K562 (cell line): ENCODE measurements around the gene FDX1. TPM values are rescaled to one million over a fixed set of nuclear protein-coding genes. Genes with fewer than 3 reads are reported as not detected.
A peak's percentile ranks its signal among the peaks of the same experiment; 100 is the strongest.

Experiments used
- ATAC-seq: fragments of 200-7000 bp; cut with Tn5 transposase; 3 replicates; pipeline ENCODE4 v1.9.1; 2020; ENCODE audit warnings: moderate library complexity
- BruUV-seq: library from RNA; stranded (reverse); fragments of 400-500 nt; replicated peaks from 2 replicates; lab custom pipeline; 2021; lab: Mats Ljungman, UMichigan
- CTCF ChIA-PET: fragments of 300-600 bp; formaldehyde crosslinking; extraction: SDS; loops from one replicate; lab custom pipeline; 2021; ENCODE audit warnings: low intra/inter-chr PET ratio; lab: Yijun Ruan, JAX
- POLR2A ChIA-PET: fragments of 300-600, 350-650 bp; sonication (Branson Sonifier 250); formaldehyde crosslinking; extraction: SDS; loops from one replicate; lab custom pipeline; 2021; ENCODE audit warnings: antibody characterized with exemption, inconsistent platforms; lab: Yijun Ruan, JAX
- DNase-seq, 4 experiments: peaks; one replicate each; pipeline versions ENCODE4 v3.0.0 to v3.0.0-alpha.2; 2011 to 2018; ENCODE audit warnings: low spot score in 3 of 4, mixed read lengths in 3 of 4; ENCODE audit errors: extremely low read depth in 1 of 4
- FAIRE-seq: peaks from 2 replicates; lab custom pipeline; 2011; peaks lifted over from hg19 to GRCh38; lab: Jason Lieb, UNC
- H2AFZ ChIP-seq: 2 replicates; pipeline ENCODE4 v1.6.0; 2011; ENCODE audit warnings: low read depth, low read length, control low read depth, inconsistent platforms
- H3K27ac ChIP-seq: fragments of 200-600 bp; 3 replicates; pipeline ENCODE4 v1.8.0; 2011; ENCODE audit warnings: low read depth, mild to moderate bottlenecking, control low read depth, inconsistent platforms, low read length, moderate library complexity, mixed read lengths; ENCODE audit errors: extremely low read depth
- H3K27me3 ChIP-seq, 2 experiments: fragments of 300-600 bp in 1 of 2; 2 replicates in 1 of 2; 3 replicates in 1 of 2; pipeline versions ENCODE4 v1.6.0 to v1.8.0; 2011; ENCODE audit warnings: inconsistent platforms in 2 of 2, low read length in 2 of 2, mild to moderate bottlenecking in 1 of 2, mixed read lengths in 1 of 2, moderate library complexity in 1 of 2; ENCODE audit not compliant: control insufficient read depth in 2 of 2, insufficient read depth in 2 of 2
- H3K36me3 ChIP-seq: fragments of 300-600 bp; 3 replicates; pipeline ENCODE4 v1.8.0; 2011; ENCODE audit warnings: mild to moderate bottlenecking, low read length, inconsistent platforms; ENCODE audit not compliant: control insufficient read depth, insufficient read depth
- H3K4me1 ChIP-seq, 2 experiments: fragments of 200-600 bp in 1 of 2; replicated peaks in 1 of 2; 2 replicates in 1 of 2; 3 replicates in 1 of 2; pipeline versions ENCODE4 v1.5.1 to v1.8.0; 2011; ENCODE audit warnings: inconsistent platforms in 2 of 2, low read length in 2 of 2, mild to moderate bottlenecking in 1 of 2, mixed read lengths in 1 of 2, moderate library complexity in 1 of 2; ENCODE audit not compliant: control insufficient read depth in 2 of 2, insufficient read depth in 2 of 2
- H3K4me2 ChIP-seq: 2 replicates; pipeline ENCODE4 v1.6.1; 2011; ENCODE audit warnings: low read length, control low read depth, inconsistent platforms, mixed read lengths; ENCODE audit not compliant: insufficient read depth
- H3K4me3 ChIP-seq: fragments of 200-600 bp; sonication (generic), shearing (Covaris generic); 2 replicates; pipeline ENCODE4 v1.5.1; 2016; ENCODE audit warnings: control low read depth, inconsistent platforms
- H3K79me2 ChIP-seq: fragments of 200-600 bp; 3 replicates; pipeline ENCODE4 v1.8.0; 2011; ENCODE audit warnings: low read length, inconsistent platforms; ENCODE audit not compliant: control insufficient read depth, insufficient read depth
- H3K9ac ChIP-seq, 2 experiments: 2 replicates each; pipeline versions ENCODE4 v1.6.0 to v1.6.1; 2011; ENCODE audit warnings: low read depth in 2 of 2, low read length in 2 of 2, control low read depth in 1 of 2, inconsistent platforms in 1 of 2, mild to moderate bottlenecking in 1 of 2, mixed read lengths in 1 of 2; ENCODE audit not compliant: insufficient read depth in 1 of 2
- H3K9me1 ChIP-seq: one replicate; pipeline ENCODE4 v1.6.0; 2011; ENCODE audit warnings: inconsistent platforms, mild to moderate bottlenecking, low read length, moderate library complexity; ENCODE audit not compliant: control insufficient read depth, insufficient read depth
- H3K9me3 ChIP-seq: replicated peaks from 2 replicates; pipeline ENCODE4 v1.5.1; 2011; ENCODE audit warnings: low read depth, low read length, inconsistent platforms; ENCODE audit not compliant: control insufficient read depth, insufficient read depth
- H4K20me1 ChIP-seq: replicated peaks from 2 replicates; pipeline ENCODE4 v1.6.1; 2011; ENCODE audit warnings: low read length, inconsistent platforms, mixed read lengths; ENCODE audit not compliant: control insufficient read depth, insufficient read depth
- ARID4B ChIP-seq: sonication (generic); formaldehyde crosslinking; IDR thresholded peaks from 2 replicates; pipeline ENCODE4 v1.8.0; 2022; ENCODE audit warnings: mild to moderate bottlenecking, missing genetic modification reagents
- CBX5 ChIP-seq: IDR thresholded peaks from 2 replicates; pipeline ENCODE4 v1.6.1; 2014; ENCODE audit warnings: low read depth, borderline replicate concordance
- ESRRA ChIP-seq: fragments of 450-650 bp; IDR thresholded peaks from 2 replicates; pipeline ENCODE4 v1.6.1; 2014; ENCODE audit warnings: low read depth, mild to moderate bottlenecking, moderate library complexity, borderline replicate concordance
- ETS1 ChIP-seq: conservative IDR thresholded peaks from 2 replicates; pipeline ENCODE4 v1.6.1; 2011; ENCODE audit warnings: low read depth, mild to moderate bottlenecking, low read length; ENCODE audit not compliant: control insufficient read depth
- ETS2 ChIP-seq: IDR thresholded peaks from 2 replicates; pipeline ENCODE4 v1.6.1; 2016; ENCODE audit warnings: borderline replicate concordance, missing genetic modification characterization, mild to moderate bottlenecking, moderate library complexity, missing compliant biosample characterization; ENCODE audit not compliant: poor library complexity, severe bottlenecking
- GTF2B ChIP-seq: IDR thresholded peaks from 2 replicates; pipeline ENCODE4 v1.6.1; 2011; ENCODE audit not compliant: insufficient read length; ENCODE audit errors: extremely low read depth
- MEF2A ChIP-seq: IDR thresholded peaks from 2 replicates; pipeline ENCODE4 v1.6.1; 2011; ENCODE audit warnings: low read depth, mild to moderate bottlenecking, low read length, moderate library complexity; ENCODE audit not compliant: control insufficient read depth
- POLR3G ChIP-seq: IDR thresholded peaks from 2 replicates; pipeline ENCODE4 v1.6.1; 2011; ENCODE audit not compliant: insufficient read length, insufficient replicate concordance; ENCODE audit errors: extremely low read depth
- ZBTB1 ChIP-seq: sonication (generic); formaldehyde crosslinking; IDR thresholded peaks from 2 replicates; pipeline ENCODE4 v1.8.1; 2023; ENCODE audit warnings: missing genetic modification reagents, low read depth, mild to moderate bottlenecking, borderline replicate concordance
- WGBS: fragments of 100-300 bp; shearing (Covaris generic); methylation state at CpG from one replicate; pipeline ENCODE4 v1.1.6; 2016; ENCODE audit warnings: low coverage, mixed read lengths; ENCODE audit not compliant: insufficient coverage; ENCODE audit errors: missing lambda C conversion rate; 5-methylcytosine and 5-hydroxymethylcytosine counted together
- in situ Hi-C: fragments of 300-500 bp; cut with MboI; formaldehyde crosslinking; loops from 4 replicates; pipeline ENCODE4 v1.15.0; 2018; ENCODE audit warnings: inconsistent platforms, mixed read lengths
- intact Hi-C: fragments of 100-400 bp; cut with micrococcal nuclease; formaldehyde crosslinking; loops from 2 replicates; pipeline ENCODE4 v1.14.2; 2022
- polyA plus RNA-seq, 8 experiments: library from polyadenylated mRNA; depleted of rRNA in 4 of 8; stranded (reverse) in 5 of 8; unstranded in 3 of 8; fragments of >200 nt; fragmentation: Nextera tagmentation in 2 of 8; fragmentation: Illumina TruSeq in 1 of 8; extraction: Ambion mirVana in 2 of 8; extraction: Trizol in 1 of 8; gene quantifications; 2 replicates each; pipeline versions ENCODE4 v1.2.1 to v1.2.3, GENCODE V29; 2011 to 2014; ENCODE audit warnings: inconsistent platforms in 1 of 8, missing spikeins in 1 of 8
- total RNA-seq, 7 experiments: library from RNA; depleted of rRNA in 6 of 7; stranded (reverse); fragments of >200 nt in 6 of 7; fragmentation: Illumina TruSeq in 2 of 7; extraction: Trizol in 2 of 7; gene quantifications; 2 replicates each; pipeline versions ENCODE4 v1.2.1 to v1.2.3, GENCODE V29; 2011 to 2021; ENCODE audit warnings: low replicate concordance in 1 of 7

FDX1 gene
- total and polyA plus RNA-seq, 9 of the 15 experiments (the other 6 are each of a cell fraction or from before 2014, with no cell fraction given): 6.4 to 14.3 (median 11.4) TPM

GRCh38 chr11:110435780-110436717, 6.3 kb downstream of the FDX1 start:
- ChIA-PET POLR2A (no interaction called here), CTCF (no interaction called here)
- Histone ChIP-seq H2AFZ (peak overlapping the region; percentile 22; the same call in 1 of the 2 replicates), H3K4me3 (no peak overlapping the region), H3K27ac (peak overlapping the region; percentile 70; the same call in 2 of the 3 replicates), H3K79me2 (peaks cover 55% of the 10 kb centered on the region), H3K4me1 (peaks cover 3 to 23% of the 10 kb centered on the region in 2 experiments; a peak in 2 of 5 replicates), H3K9me3 (peaks cover 2% of the 10 kb centered on the region; the same call in 1 of the 2 replicates), H3K9ac (peak overlapping the region in 1 of 2 experiments; percentile 40; a peak in 1 of 4 replicates), H3K27me3 (no peaks in the 10 kb centered on the region), H4K20me1 (no peaks in the 10 kb centered on the region; the same call in 1 of the 2 replicates), H3K4me2 (peak overlapping the region; percentile 45), H3K36me3 (peaks cover 33% of the 10 kb centered on the region; the same call in 1 of the 3 replicates), H3K9me1 (no peaks in the 10 kb centered on the region)
- intact Hi-C loops: loop anchor here (10.0 kb wide), 2 partner anchors 341 to 989 kb away; partner anchors contain the start of gene ZC3H12C
- ATAC-seq: peak; percentile 87
- peak; percentile 52 to 82 (median 66) for DNase-seq
- peak; percentile 37 for FAIRE-seq
- no TSS peak for BruUV-seq
- in situ Hi-C loops: loop anchor here (10.0 kb wide), 1 partner anchor 231 kb away; no protein-coding TSS in a partner anchor
- 12% methylated on average over 8 of the region's 8 CpGs for WGBS
- TF ChIP-seq ETS1 (no peak), ETS2 (tag) (no peak), ESRRA (no peak), MEF2A (no peak), ARID4B (CRISPR knock-in tag) (no peak), ZBTB1 (CRISPR knock-in tag) (no peak), CBX5 (no peak), GTF2B (no peak), POLR3G (no peak)
